ENCODE results near the gene RBM39. TPM values are rescaled to one million over a fixed set of nuclear protein-coding genes. Genes with fewer than 3 reads are reported as not detected.

The RBM39 gene
- total and polyA plus RNA-seq, 2 of the 13 experiments (the other 11 are each of a cell fraction or from before 2014, with no cell fraction given) = 788 to 920 TPM

DNA sequence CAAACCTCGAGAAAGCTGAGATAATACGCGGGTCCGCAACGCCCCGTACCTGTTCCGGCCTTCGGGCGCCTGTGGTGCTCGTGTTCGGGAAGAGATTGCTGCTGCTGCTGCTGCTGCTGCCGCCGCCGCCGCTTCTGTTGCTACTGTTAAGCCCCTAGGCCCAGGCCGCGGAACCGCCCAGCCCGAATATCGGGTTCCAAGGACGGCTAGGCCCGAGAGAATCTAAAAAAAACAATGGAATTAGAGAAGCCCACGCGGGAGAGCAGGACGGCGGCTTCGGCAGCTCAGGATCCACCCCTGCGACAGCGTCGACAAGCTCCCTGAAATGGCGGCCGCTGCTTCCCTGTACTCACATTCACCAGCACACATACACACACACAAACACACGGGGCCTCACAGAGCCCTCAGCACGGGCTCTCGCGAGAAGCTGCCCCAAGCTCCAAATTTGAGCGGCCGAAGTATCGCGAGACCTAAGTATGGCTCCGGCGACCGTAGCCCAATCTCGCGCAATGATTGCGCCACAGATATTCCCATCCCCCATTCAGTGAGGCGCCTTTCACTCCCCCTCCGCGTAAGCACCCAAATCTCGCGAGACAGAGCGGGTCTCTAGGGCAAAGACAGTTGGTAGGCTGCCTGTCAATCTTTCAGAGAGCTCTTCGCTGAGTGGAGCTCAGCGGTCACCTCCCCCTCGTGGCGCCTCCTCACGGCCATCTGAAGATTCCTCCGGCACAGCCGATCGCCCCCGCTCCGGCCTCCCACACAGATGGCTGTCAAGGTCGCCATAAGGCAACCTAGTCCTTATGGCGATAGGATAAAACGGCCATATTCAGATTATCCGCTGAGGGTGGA lies at the start of gene RBM39 (continued):
- TF ChIP-seq HIC2 (CRISPR knock-in tag; IDR thresholded peaks at IDR 0.05; ENCODE audit: low read depth) (peak; percentile 77), RFX5 (IDR thresholded peaks at IDR 0.05; ENCODE audit: low read depth, low read length) (peak; percentile 66), GABPB1 (CRISPR knock-in tag; IDR thresholded peaks at IDR 0.05) (peak; percentile 90), NFATC3 (CRISPR knock-in tag; IDR thresholded peaks at IDR 0.05) (peak; percentile 95; the same call in 1 of the 2 replicates), HMGXB3 (CRISPR knock-in tag; IDR thresholded peaks at IDR 0.05; ENCODE audit: borderline replicate concordance) (peak; percentile 97), GPBP1L1 (CRISPR knock-in tag; IDR thresholded peaks at IDR 0.05) (no peak), ATRX (CRISPR knock-in tag; IDR thresholded peaks at IDR 0.05; ENCODE audit: borderline replicate concordance) (peak; percentile 92; the same call in 1 of the 2 replicates), ZNF296 (CRISPR knock-in tag; conservative IDR thresholded peaks at IDR 0.05) (peak; percentile 91; the same call in 1 of the 2 replicates), MIER3 (CRISPR knock-in tag; IDR thresholded peaks at IDR 0.05; ENCODE audit: borderline replicate concordance) (peak; percentile 100)
- TF ChIP-seq, protein P1, sequence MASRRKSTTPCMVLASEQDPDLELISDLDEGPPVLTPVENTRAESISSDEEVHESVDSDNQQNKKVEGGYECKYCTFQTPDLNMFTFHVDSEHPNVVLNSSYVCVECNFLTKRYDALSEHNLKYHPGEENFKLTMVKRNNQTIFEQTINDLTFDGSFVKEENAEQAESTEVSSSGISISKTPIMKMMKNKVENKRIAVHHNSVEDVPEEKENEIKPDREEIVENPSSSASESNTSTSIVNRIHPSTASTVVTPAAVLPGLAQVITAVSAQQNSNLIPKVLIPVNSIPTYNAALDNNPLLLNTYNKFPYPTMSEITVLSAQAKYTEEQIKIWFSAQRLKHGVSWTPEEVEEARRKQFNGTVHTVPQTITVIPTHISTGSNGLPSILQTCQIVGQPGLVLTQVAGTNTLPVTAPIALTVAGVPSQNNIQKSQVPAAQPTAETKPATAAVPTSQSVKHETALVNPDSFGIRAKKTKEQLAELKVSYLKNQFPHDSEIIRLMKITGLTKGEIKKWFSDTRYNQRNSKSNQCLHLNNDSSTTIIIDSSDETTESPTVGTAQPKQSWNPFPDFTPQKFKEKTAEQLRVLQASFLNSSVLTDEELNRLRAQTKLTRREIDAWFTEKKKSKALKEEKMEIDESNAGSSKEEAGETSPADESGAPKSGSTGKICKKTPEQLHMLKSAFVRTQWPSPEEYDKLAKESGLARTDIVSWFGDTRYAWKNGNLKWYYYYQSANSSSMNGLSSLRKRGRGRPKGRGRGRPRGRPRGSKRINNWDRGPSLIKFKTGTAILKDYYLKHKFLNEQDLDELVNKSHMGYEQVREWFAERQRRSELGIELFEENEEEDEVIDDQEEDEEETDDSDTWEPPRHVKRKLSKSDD (CRISPR knock-in tag; IDR thresholded peaks at IDR 0.05; ENCODE audit: low read depth) = peak; percentile 95
- TF ChIP-seq, protein P2, sequence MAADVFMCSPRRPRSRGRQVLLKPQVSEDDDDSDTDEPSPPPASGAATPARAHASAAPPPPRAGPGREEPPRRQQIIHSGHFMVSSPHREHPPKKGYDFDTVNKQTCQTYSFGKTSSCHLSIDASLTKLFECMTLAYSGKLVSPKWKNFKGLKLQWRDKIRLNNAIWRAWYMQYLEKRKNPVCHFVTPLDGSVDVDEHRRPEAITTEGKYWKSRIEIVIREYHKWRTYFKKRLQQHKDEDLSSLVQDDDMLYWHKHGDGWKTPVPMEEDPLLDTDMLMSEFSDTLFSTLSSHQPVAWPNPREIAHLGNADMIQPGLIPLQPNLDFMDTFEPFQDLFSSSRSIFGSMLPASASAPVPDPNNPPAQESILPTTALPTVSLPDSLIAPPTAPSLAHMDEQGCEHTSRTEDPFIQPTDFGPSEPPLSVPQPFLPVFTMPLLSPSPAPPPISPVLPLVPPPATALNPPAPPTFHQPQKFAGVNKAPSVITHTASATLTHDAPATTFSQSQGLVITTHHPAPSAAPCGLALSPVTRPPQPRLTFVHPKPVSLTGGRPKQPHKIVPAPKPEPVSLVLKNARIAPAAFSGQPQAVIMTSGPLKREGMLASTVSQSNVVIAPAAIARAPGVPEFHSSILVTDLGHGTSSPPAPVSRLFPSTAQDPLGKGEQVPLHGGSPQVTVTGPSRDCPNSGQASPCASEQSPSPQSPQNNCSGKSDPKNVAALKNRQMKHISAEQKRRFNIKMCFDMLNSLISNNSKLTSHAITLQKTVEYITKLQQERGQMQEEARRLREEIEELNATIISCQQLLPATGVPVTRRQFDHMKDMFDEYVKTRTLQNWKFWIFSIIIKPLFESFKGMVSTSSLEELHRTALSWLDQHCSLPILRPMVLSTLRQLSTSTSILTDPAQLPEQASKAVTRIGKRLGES (CRISPR knock-in tag; IDR thresholded peaks at IDR 0.05; ENCODE audit: borderline replicate concordance) = peak; percentile 94
- TF ChIP-seq, protein P3, sequence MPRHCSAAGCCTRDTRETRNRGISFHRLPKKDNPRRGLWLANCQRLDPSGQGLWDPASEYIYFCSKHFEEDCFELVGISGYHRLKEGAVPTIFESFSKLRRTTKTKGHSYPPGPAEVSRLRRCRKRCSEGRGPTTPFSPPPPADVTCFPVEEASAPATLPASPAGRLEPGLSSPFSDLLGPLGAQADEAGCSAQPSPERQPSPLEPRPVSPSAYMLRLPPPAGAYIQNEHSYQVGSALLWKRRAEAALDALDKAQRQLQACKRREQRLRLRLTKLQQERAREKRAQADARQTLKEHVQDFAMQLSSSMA (CRISPR knock-in tag; IDR thresholded peaks at IDR 0.05) = peak; percentile 84
